Measurements from ENCODE around the gene FAM136A. TPM values are rescaled to one million over a fixed set of nuclear protein-coding genes. Genes with fewer than 3 reads are reported as not detected.

FAM136A gene
- 21.7 TPM for total RNA-seq
- long read RNA-seq, transcript FAM136A-205 (3 exons, 2,398 nt): minor isoform, 5 of 58 reads
- long read RNA-seq, transcript FAM136A-201 (3 exons, 1,810 nt): major isoform, 41 of 58 reads
- long read RNA-seq, partial matches to known transcripts: 2 of 58 reads
- long read RNA-seq, other reads (novel, unspliced or antisense): 9 of 58 reads

DNA sequence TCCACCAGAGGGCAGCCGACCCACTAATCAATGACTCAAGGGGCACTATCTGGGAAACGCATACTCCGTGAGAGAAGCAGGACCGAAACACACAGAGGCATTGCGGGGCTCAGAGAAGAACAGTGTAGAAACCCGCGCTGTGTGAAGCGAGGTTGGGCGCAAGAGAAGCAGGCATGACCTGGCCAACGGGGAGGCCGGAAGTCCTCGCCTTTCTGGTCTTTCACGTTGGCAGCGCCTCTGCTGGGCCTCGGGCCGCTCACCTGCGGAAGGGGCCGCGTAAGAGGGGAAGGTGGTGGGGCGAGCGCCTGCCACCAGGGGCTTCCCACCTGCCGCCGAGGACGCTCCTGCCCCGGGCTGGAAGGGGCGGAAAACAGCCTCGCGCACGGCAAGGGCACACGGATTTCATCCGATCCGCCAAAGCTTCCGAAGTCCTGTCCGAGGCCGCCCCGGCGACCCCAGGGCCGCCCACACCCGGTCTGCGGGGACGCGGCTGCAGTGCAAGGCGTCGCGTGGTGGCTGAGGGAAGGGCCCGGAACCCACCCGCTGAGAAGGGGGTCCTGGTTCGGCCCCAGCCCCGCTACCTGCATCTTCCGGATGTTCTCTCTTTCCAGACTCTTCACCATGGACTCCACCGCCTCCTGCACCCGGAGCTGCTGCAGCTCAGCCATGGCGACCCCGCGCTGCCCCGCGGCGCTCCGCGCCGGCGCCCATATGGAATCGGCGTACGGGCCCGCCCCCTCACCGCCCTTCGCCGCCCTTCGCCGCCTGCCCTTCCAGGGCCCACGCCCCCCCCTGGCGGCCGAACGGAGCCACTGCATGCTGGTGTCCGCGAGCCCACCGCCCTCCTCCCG is at the start of gene FAM136A:
TSS of gene FAM136A (minus strand) at position 724 of the 851 bp plus-strand sequence. CDS start at position 668, 56 bp downstream.
- H3K27ac ChIP-seq: peak within 1 kb of the TSS; percentile 83
- intact Hi-C loops (cut with DNase I): loop anchor here (10.0 kb wide), 1 partner anchor 387 kb away; the partner anchor contains the start of gene MXD1

DNA sequence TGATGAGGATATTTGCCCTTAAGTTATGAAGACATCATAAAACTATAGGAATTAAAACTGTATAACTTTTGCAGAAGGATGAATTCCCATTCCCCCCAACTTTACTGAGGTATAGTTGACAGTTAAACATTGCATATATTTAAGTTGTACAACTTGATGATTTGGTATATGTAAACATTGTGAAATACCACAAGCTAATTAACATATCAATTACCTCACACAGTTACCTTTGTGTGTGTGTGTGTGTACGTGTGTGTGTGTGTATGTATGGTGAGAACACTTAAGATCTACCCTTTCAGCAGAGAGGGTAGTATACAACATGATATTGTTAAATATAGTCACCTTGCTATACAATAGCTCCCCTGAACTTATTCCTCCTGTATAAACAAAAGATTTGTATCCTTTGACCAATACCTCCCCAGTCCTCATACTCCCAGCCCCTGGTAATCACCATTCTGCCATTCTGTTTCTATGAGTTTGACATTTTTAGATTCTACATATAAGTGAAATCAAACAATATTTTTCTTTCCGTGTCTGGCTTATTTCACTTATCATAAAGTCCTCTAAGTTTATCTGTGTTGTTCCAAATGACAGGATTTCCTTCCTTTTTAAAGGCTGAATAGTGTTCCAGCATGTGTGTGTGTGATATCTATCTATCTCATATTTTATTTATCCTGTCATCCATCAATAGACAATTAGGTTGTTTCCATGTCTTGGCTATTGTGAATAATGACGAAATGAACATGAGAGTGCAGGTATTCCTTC is 48.2 kb upstream of the FAM136A start:
- intact Hi-C loops (cut with DNase I): loop anchor here (10.0 kb wide), 1 partner anchor 265 kb away; no protein-coding TSS in a partner anchor
- H3K4me1 ChIP-seq: no peaks in the 10 kb centered on the region
- no peak overlapping the region for H3K27ac ChIP-seq
- H3K27me3 ChIP-seq: no peaks in the 10 kb centered on the region
- no peaks in the 10 kb centered on the region for H3K36me3 ChIP-seq
- ATAC-seq (no peak), DNase-seq (no peak)
- no peaks in the 10 kb centered on the region for H3K9me3 ChIP-seq
- TF ChIP-seq, protein P1, sequence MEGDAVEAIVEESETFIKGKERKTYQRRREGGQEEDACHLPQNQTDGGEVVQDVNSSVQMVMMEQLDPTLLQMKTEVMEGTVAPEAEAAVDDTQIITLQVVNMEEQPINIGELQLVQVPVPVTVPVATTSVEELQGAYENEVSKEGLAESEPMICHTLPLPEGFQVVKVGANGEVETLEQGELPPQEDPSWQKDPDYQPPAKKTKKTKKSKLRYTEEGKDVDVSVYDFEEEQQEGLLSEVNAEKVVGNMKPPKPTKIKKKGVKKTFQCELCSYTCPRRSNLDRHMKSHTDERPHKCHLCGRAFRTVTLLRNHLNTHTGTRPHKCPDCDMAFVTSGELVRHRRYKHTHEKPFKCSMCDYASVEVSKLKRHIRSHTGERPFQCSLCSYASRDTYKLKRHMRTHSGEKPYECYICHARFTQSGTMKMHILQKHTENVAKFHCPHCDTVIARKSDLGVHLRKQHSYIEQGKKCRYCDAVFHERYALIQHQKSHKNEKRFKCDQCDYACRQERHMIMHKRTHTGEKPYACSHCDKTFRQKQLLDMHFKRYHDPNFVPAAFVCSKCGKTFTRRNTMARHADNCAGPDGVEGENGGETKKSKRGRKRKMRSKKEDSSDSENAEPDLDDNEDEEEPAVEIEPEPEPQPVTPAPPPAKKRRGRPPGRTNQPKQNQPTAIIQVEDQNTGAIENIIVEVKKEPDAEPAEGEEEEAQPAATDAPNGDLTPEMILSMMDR (IDR thresholded peaks at IDR 0.05): no peak
- no peak overlapping the region for H3K4me3 ChIP-seq

More for the DNA sequence above, at the start of gene FAM136A:
- no peaks in the 10 kb centered on the region for H3K9me3 ChIP-seq
- peaks cover 9% of the 10 kb centered on the region for H3K4me1 ChIP-seq
- ATAC-seq (peak; percentile 98), DNase-seq (peak; percentile 95)
- peak within 1 kb of the TSS; percentile 86 for H3K4me3 ChIP-seq
- H3K27me3 ChIP-seq: no peaks in the 10 kb centered on the region
- peaks cover 33% of the 10 kb centered on the region for H3K36me3 ChIP-seq
- TF ChIP-seq, protein P1 (IDR thresholded peaks at IDR 0.05): peak; percentile 96

DNA sequence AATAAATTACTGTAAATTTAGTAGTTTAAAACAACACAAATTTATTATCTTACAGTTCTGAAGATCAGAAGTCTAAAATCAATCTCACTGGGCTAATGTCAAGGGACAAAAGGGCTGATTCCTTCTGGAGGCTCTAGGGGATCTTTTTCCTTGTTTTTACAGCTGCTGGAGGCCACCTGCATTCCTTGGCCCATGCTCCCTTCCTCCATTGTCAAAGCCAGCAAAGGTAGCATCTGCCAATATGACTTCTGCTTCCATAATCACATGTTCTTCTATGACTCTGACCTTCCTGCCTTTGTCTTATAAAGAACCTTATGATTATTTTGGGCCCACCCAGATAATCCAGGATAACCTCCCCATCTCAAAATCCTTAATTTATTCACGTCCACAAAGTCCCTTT is 46.0 kb upstream of the FAM136A start:
- no peak overlapping the region for H3K4me3 ChIP-seq
- H3K27ac ChIP-seq: no peak overlapping the region
- H3K36me3 ChIP-seq: no peaks in the 10 kb centered on the region
- H3K27me3 ChIP-seq: no peaks in the 10 kb centered on the region
- H3K4me1 ChIP-seq: no peaks in the 10 kb centered on the region
- DNase-seq (no peak), ATAC-seq (no peak)
- no peaks in the 10 kb centered on the region for H3K9me3 ChIP-seq
- TF ChIP-seq, protein P1 (IDR thresholded peaks at IDR 0.05): no peak
- intact Hi-C loops (cut with DNase I): loop anchor here (10.0 kb wide), 1 partner anchor 267 kb away; no protein-coding TSS in a partner anchor

DNA sequence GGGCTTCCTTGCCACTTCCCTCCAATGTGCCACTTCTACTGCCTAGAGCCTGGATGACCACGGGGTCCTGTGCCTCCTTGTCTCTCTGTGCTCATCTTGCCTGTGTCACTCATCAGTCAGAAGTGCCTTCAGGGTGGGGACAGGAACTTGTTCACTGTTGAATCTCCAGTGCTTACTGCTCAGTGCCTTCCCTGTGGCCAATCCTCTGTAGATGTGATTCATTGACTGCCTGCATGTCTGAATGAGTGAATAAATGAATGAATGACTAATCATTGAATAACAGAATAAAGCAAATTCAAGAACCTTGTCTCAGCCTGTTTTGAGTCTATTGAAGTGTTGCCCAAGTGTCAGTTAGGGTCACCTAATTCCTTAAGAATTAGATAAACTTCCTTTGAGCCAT is 42.3 kb upstream of the FAM136A start:
- ATAC-seq (no peak), DNase-seq (no peak)
- TF ChIP-seq, protein P1 (IDR thresholded peaks at IDR 0.05): no peak
- intact Hi-C loops (cut with DNase I): loop anchor here (10.0 kb wide), 1 partner anchor 271 kb away; no protein-coding TSS in a partner anchor
- Histone ChIP-seq H3K27ac (no peak overlapping the region), H3K9me3 (no peaks in the 10 kb centered on the region), H3K4me3 (no peak overlapping the region), H3K27me3 (no peaks in the 10 kb centered on the region), H3K4me1 (no peaks in the 10 kb centered on the region), H3K36me3 (no peaks in the 10 kb centered on the region)

DNA sequence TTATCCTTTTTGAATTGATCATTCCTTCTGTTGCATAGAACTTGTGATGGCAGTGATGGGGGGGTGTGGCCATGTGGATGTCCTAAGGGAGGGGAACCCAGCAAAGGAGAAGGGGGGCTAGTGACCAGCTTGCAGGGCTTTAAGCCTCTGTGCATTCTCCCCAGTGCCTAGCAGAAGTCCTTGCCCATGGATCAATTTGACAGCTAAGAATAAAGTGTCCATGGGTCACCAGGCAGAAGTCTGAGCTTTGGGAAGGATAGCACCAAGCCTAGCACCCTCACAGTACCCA is 39.6 kb upstream of the FAM136A start:
- intact Hi-C loops (cut with DNase I): loop anchor here (10.0 kb wide), 1 partner anchor 273 kb away; no protein-coding TSS in a partner anchor
- ATAC-seq: no peak

More for the DNA sequence above, 39.6 kb upstream of the FAM136A start:
- Histone ChIP-seq H3K4me1 (no peaks in the 10 kb centered on the region), H3K9me3 (no peaks in the 10 kb centered on the region), H3K27me3 (no peaks in the 10 kb centered on the region), H3K36me3 (no peaks in the 10 kb centered on the region), H3K4me3 (no peak overlapping the region), H3K27ac (no peak overlapping the region)
- no peak for DNase-seq
- TF ChIP-seq, protein P1 (IDR thresholded peaks at IDR 0.05): no peak

Measured in upper lobe of right lung (tissue), 1 donor.